Measurements from ENCODE around the gene TRMT44.

TRMT44 gene

DNA sequence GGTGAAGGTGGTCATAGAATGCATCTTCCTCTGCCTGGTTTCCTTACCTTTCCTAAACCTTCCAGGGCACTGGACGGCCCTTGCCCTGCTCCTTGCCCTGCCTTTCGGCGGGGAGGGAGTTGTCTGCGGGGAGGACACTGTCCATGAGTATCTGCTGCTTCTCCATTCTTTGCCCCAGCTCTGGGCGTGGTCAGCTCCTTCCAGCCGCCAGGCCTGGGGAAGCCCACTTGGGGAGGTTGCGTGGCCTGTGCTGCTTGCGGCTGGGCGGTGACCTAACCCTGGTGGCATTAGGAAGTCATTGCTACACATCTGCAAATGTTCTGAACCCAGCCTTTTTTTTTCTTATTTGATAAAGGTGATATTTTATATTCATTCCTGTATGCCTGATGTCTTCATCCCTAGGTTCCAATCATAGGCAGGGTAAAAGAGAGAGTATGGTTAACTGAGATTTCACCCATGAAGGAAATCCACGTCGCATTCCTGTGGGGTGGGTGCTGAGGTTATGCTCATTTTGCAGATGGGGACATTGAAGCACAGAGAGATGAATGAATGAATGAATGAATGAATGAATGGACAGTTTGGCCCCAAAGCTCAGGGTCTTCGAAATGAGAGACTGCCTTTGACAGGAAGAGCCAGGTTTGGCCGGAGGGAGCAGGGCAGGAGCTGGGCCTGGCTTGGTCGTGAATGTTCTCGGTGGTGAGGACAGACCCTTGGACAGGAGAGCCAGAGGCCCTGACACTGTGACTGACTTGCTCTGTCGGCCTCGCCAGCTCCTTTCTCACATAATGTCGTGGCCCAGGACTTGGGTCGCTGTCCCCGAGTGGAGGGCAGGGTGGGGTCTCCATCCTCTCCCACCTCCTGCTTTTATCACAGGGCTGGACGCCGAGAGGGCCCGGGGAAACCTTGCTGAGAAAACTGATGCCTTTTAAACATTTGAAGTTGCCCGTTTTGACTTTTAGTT is 81.9 kb downstream of the TRMT44 start:
- H3K27me3 ChIP-seq, result no peaks in the 10 kb centered on the region

DNA sequence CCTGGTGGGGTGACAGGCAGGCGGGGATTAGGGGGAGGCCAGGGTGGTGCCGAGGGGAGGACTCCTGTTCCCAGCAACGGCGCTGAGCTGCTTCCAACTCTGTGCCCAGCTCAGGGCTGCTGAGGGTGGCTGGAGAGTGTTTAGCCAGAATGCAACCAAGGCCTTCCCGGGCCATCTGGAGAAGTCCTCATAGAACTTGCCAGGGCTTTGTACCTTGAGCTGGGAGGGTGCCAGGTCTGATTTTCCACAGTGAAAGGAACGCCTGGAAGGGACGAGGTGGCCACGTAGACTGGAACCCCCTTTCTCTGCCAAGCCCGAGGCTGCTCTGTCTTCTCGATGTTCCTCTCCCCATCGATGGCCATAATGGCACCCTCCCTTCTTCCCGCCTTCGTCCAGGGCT is 82.6 kb downstream of the TRMT44 start:
- no peak for TF ChIP-seq CTCF (IDR thresholded peaks at IDR 0.05; ENCODE audit: low read depth, low read length)
- no peak for DNase-seq
- Histone ChIP-seq H3K27me3 (no peaks in the 10 kb centered on the region), H3K4me3 (ENCODE audit: low read depth, low read length) (no peak overlapping the region), H3K36me3 (no peaks in the 10 kb centered on the region), H3K4me1 (no peaks in the 10 kb centered on the region), H3K9me3 (no peaks in the 10 kb centered on the region)

More for the DNA sequence above, 81.9 kb downstream of the TRMT44 start:
- no peaks in the 10 kb centered on the region for H3K36me3 ChIP-seq
- no peak overlapping the region for H3K4me3 ChIP-seq (ENCODE audit: low read depth, low read length)
- TF ChIP-seq CTCF (IDR thresholded peaks at IDR 0.05; ENCODE audit: low read depth, low read length), result no peak
- no peak for DNase-seq
- no peaks in the 10 kb centered on the region for H3K9me3 ChIP-seq
- no peaks in the 10 kb centered on the region for H3K4me1 ChIP-seq

- TF ChIP-seq CTCF (IDR thresholded peaks at IDR 0.05; ENCODE audit: low read depth, low read length), result no peak
- H3K27me3 ChIP-seq, result no peaks in the 10 kb centered on the region
- H3K4me3 ChIP-seq (ENCODE audit: low read depth, low read length), result no peak overlapping the region
- H3K4me1 ChIP-seq, result no peaks in the 10 kb centered on the region
- DNase-seq, result no peak
- H3K36me3 ChIP-seq, result no peaks in the 10 kb centered on the region
- H3K9me3 ChIP-seq, result no peaks in the 10 kb centered on the region
These were observed 83.2 kb downstream of the TRMT44 start for GRCh38 chr4:8523766-8524165.

- Histone ChIP-seq H3K9me3 (no peaks in the 10 kb centered on the region), H3K27me3 (no peaks in the 10 kb centered on the region), H3K4me3 (ENCODE audit: low read depth, low read length) (no peak overlapping the region), H3K36me3 (no peaks in the 10 kb centered on the region), H3K4me1 (no peaks in the 10 kb centered on the region)
- no peak for TF ChIP-seq CTCF (IDR thresholded peaks at IDR 0.05; ENCODE audit: low read depth, low read length)
- DNase-seq, result no peak
These were observed 84.2 kb downstream of the TRMT44 start for GRCh38 chr4:8524595-8525382.

GRCh38 chr4:8525383-8526120 is 85.0 kb downstream of the TRMT44 start:
- no peak overlapping the region for H3K4me3 ChIP-seq (ENCODE audit: low read depth, low read length)
- no peak for DNase-seq
- H3K4me1 ChIP-seq, result no peaks in the 10 kb centered on the region
- no peaks in the 10 kb centered on the region for H3K36me3 ChIP-seq
- no peak for TF ChIP-seq CTCF (IDR thresholded peaks at IDR 0.05; ENCODE audit: low read depth, low read length)
- H3K9me3 ChIP-seq, result no peaks in the 10 kb centered on the region
- H3K27me3 ChIP-seq, result no peaks in the 10 kb centered on the region

Measured in BE2C (cell line).